ENCODE results near the gene TNFRSF18. TPM values are rescaled to one million over a fixed set of nuclear protein-coding genes. Genes with fewer than 3 reads are reported as not detected.

TNFRSF18 gene
- total and polyA plus RNA-seq, 2 experiments from 2014 or later, result 1.1 to 1.5 TPM

- TF ChIP-seq REST (IDR thresholded peaks at IDR 0.05; ENCODE audit: unreplicated experiment), result no peak
- TF ChIP-seq STAT1 (IDR thresholded peaks at IDR 0.05; ENCODE audit: unreplicated experiment), result no peak
- no peak for TF ChIP-seq CTCF (conservative IDR thresholded peaks at IDR 0.05; ENCODE audit: low read depth in 2 of 2)
- no peak for TF ChIP-seq POLR2AphosphoS5 (IDR thresholded peaks at IDR 0.05; ENCODE audit: low read depth)
These were observed 44.7 kb downstream of the TNFRSF18 start (continued) for GRCh38 chr1:1161683-1162079.

- H4K20me1 ChIP-seq (replicated peaks; ENCODE audit: insufficient read depth), result no peaks in the 10 kb centered on the region
- no peak for ATAC-seq
- H3K36me3 Mint-ChIP-seq (ENCODE audit: low read depth), result peaks cover 2% of the 10 kb centered on the region; the same call in 1 of the 3 replicates
- H2AFZ ChIP-seq, result no peak overlapping the region
- H3K27ac Mint-ChIP-seq, result no peak overlapping the region
- peaks cover 11% of the 10 kb centered on the region; the same call in 1 of the 2 replicates for H3K79me2 ChIP-seq (replicated peaks; ENCODE audit: insufficient read depth)
- H3K4me2 ChIP-seq, result no peak overlapping the region
- H3K27me3 ChIP-seq (ENCODE audit: insufficient read depth), result no peaks in the 10 kb centered on the region
- 0 out of 2 replicates have a peak, but pooled peaks cover 14% of the 10 kb centered on the region for H3F3A ChIP-seq (replicated peaks; ENCODE audit: low read depth)
- DNase-seq (ENCODE audit: low spot score), result no peak
- no peaks in the 10 kb centered on the region for H3K9me3 Mint-ChIP-seq
- peaks cover 30% of the 10 kb centered on the region for H3K27me3 Mint-ChIP-seq (ENCODE audit: insufficient read depth, low read depth, poor library complexity)
- H3K9me2 ChIP-seq (ENCODE audit: insufficient read depth), result no peaks in the 10 kb centered on the region
- no peak overlapping the region for H3K4me3 Mint-ChIP-seq
- no peak overlapping the region for H3K4me3 ChIP-seq
- no peak overlapping the region for H3K27ac ChIP-seq (ENCODE audit: low read depth)
- H3K36me3 ChIP-seq (ENCODE audit: insufficient read depth), result no peaks in the 10 kb centered on the region
- H3K4me1 ChIP-seq (ENCODE audit: insufficient read depth), result peaks cover 14% of the 10 kb centered on the region; the same call in 1 of the 2 replicates
- peaks cover 14% of the 10 kb centered on the region for H3K4me1 Mint-ChIP-seq
- TF ChIP-seq JUNB (IDR thresholded peaks at IDR 0.05; ENCODE audit: unreplicated experiment), result no peak
- no peak for TF ChIP-seq ZNF462 (CRISPR knock-in tag; IDR thresholded peaks at IDR 0.05)
- no peak for TF ChIP-seq ZNF331 (CRISPR knock-in tag; IDR thresholded peaks at IDR 0.05; ENCODE audit: low read depth)
- TF ChIP-seq CREB1 (CRISPR knock-in tag; IDR thresholded peaks at IDR 0.05; ENCODE audit: low read depth), result no peak
- TF ChIP-seq ZNF114 (CRISPR knock-in tag; IDR thresholded peaks at IDR 0.05), result no peak
- TF ChIP-seq ETS1 (IDR thresholded peaks at IDR 0.05), result no peak
These were observed 45.2 kb downstream of the TNFRSF18 start for GRCh38 chr1:1161078-1161682.
